NOMO-1 treated with DMSO at 0.1 percent for 48 hours (cell line): Measurements from ENCODE around the gene C10orf71.

ENCODE experiments used
- DNase-seq: peaks from one replicate; lab custom pipeline; 2025; ENCODE audit not compliant: unreplicated experiment; lab: John Stamatoyannopoulos, UW

Gene C10orf71

DNA sequence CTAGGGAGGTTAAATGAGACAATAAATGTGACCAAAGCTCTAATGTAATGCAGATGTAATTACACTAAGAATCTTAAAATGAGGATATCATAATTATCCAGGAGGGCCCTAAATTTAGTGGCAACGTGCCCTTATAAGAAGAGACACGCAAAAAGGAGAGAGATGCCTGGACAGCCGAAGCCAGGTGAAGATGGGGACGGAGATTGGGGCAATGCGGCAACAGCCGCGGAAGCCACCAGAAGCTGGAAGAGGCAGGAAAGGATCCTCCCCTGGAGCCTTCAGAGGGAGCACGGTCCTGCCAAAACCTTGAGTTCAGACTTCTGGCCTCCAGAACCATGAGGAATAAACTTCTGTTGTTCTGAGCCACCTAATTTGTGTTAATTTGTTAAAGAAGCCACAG is 25.3 kb upstream of the C10orf71 start:
- no peak for DNase-seq

GRCh38 chr10:49274886-49275285 is 24.1 kb upstream of the C10orf71 start:
- DNase-seq: no peak

DNA sequence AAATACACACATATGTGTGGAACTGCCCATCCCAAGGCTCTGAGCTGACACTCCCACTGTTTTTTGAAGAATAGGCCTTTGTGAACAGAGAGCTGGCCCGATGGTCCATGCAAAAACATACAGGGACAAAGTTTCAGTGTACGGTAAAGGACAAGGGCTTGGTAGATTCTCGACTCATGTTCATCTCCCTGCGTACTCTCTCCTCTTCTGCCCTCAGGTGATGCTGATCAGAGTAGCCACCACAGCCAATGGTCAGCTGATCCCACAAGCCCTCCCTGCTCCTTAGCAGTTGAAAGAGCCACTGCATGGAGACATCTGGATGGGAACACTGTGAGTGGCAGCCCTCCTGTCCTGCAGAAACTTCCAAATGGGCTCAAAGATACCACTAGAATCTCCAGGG is 23.1 kb upstream of the C10orf71 start:
- no peak for DNase-seq

DNA sequence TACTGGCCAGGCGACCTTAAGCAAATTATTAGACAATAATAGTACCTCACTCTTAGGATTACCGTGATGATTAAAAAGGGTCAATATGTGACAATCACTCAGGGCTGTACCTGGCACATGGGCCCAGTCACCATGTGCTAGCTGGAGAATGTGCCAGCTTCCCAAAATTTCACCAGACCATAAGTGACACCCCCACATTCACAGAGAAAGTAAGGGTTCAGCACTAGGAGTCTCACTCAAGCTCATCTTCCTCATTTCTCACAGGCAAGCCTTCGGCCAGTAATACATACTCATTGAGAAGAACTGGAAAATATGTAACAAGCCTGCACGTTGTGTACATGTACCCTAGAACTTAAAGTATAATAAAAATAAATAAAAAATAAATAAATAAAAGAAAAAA is 22.4 kb upstream of the C10orf71 start:
- DNase-seq: no peak

DNA sequence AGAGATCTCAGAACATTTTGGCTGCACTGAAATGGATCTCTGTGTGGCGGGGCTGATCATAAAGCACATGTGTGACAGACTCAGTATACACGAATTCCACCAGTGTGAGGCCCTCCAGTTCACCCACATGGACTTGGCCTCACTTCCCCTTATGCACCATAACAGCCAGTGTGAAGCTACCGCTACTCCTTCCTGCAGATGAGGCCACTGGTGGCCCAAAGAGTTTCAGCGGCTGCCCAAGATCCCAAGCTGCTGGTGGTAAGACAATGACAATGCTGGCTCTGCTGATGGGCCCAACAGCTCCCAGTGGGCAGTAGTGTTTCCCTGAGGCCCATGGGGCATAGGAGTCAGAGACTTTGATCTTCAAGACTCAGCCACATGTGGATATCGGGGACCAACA is 21.0 kb upstream of the C10orf71 start:
- DNase-seq: peak; percentile 46

DNA sequence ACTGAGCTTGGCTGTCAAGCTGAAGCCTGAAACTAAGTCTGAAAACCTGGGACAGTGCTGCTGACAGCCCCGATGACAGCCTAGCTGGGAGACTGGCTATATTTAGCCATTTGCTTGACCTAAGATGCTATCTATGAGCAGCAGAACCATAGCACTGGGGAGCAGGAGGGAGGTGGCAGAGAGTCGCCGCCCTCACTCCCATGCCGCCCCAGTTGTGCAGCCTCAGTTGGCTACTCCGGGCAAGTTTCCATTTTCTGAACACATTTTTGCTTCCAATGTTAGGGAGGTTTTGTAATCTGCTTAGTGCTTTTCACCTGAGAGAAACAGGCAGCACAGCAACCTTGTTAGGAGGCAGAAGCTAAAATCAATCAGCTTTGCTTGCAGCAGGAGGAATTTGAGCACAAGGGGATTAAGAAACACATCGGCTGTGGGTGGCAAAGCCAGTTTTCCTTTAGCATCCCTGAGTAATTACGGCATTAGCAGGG is 20.4 kb upstream of the C10orf71 start:
- no peak for DNase-seq

DNA sequence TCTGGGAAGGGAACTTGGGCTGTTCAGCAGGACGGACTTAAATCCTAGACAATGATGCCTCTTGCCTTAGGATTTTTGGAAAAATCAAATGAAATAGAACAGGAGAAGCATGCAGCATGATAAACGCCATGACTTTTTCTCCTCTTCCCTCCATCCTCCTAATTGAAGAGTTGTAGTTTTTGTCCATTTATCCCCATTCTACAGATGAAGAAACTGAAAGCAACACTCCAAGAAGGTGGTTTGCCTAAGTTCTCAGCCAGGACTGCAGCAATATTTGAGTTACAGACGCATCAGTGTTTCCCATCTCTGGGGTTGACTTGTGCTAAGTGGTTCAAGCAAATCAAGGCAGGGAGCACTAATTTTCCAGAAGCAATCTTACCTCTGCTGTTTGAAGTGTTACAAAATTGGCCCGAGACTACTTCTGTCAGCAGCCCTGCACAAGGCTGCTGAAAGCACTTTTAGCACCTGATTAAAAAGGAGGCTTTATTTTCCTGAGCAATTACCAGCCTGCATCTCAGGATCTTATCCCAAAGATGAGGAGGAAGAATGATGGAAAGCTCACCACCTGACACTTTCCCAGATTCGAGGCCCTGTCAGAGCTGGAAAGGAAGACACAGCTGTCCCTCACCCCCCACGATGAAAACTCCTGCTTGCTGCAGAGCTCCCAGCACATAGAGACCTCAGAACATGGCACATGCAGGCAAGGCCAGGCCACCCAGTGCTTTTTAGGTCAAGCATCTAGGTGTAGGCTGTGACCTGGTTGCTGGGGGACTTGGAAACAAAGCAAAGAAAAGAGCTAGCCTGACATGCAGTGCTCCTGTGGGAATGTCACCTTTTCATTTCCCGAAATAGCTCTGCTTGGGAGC is 19.7 kb upstream of the C10orf71 start:
- DNase-seq: no peak

DNA sequence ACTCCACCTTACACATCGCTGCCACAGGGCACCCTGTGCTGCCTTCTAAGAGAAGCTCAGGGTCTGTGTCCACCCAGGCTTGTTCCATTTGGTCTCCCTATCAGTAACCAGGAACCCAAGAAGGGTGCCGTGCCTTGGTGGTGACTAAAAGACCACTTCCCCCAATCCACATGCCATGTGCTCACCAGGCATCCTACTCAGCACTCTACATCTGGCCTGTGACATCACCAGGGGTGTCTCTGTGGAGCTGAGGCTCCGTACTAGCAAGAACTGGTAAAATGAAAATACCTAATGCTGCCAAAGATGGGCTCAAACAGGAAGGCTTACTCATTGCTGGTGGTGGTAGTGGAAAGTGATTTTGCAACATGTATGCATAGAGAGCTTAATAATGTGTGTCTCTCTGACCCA is 19.0 kb upstream of the C10orf71 start:
- peak; percentile 30 for DNase-seq

DNA sequence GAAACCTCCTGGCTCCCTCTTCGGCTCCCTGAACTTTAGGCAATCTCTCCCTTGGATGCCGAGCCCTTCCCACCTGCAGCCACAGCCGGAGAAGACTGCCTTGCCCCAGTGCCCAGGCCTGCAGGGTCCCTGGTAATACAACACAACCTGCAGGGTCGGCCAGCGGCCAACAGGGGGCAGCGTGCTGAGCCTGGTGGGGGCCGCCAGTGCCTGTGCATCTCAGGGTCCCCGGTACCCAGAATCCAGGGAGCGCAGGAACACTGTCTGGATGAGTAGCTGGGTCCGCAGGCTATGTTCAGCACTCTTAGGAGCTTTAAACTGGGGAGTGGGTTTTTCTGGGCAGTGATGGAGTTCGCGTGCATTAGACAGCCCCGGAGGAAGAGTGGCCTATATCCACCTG is 17.5 kb upstream of the C10orf71 start:
- no peak for DNase-seq

- no peak for DNase-seq
Observed at GRCh38 chr10:49282306-49282705, 16.7 kb upstream of the C10orf71 start.

GRCh38 chr10:49282879-49283341 is 16.1 kb upstream of the C10orf71 start:
- peak; percentile 84 for DNase-seq

DNA sequence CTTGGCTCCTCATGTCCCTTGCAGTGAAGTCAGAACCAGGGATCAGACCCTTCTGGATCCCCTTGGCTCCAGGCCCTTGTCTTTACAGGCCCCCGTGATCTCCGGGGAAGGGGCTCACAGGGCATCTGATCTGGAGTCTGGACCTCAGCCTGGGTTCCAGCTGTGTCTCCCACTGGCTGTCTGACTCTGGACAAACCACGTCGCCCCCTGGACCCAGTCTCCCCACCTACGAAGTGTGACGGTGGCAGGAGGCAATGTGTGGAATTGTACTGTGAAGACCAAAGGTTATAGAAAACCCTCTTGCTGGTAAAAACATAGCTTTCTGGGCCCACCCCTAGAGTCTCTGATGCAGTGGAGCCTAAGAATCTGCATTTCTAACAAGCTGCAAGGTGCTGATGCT is 15.5 kb upstream of the C10orf71 start:
- no peak for DNase-seq

DNA sequence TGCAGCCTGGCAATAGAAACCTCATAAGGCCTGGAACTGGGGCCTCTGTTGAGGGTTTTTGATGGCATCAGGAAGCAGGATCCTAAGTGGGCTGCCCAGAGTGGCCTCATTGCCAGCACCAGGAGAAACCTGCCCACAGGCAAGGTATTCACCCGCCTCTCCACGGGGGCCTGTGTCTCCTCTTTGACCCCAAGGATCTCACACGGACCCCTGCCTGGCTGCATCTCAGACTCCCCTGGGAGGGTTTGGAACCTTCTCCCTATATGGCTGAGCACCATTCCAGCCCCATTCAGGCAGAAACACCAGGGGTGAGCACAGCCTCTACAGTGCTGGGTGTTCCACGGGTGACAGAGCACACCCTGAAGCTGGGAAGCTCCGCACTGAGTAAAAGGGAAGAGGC is 14.6 kb upstream of the C10orf71 start:
- DNase-seq: no peak

DNA sequence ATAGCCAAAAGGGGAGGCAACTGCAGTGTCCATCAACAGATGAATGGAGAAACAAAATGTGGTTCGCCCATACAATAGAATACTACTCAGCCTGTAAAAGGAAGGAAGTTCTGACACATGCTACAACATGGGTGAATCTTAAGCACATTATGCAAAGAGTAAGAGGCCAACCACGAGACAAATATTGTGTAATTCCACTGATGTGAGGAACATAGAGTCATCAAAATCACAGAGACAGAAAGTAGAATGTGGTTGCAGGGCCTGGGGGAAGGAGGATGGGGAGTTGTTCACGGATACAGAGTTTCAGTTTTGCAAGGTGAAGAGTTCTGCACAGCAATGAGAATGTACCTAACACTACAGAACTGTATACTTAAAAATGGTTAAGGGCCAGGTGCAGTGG is 13.7 kb upstream of the C10orf71 start:
- peak; percentile 84 for DNase-seq

- DNase-seq: no peak
Observed at GRCh38 chr10:49286686-49287085, 12.3 kb upstream of the C10orf71 start.

DNA sequence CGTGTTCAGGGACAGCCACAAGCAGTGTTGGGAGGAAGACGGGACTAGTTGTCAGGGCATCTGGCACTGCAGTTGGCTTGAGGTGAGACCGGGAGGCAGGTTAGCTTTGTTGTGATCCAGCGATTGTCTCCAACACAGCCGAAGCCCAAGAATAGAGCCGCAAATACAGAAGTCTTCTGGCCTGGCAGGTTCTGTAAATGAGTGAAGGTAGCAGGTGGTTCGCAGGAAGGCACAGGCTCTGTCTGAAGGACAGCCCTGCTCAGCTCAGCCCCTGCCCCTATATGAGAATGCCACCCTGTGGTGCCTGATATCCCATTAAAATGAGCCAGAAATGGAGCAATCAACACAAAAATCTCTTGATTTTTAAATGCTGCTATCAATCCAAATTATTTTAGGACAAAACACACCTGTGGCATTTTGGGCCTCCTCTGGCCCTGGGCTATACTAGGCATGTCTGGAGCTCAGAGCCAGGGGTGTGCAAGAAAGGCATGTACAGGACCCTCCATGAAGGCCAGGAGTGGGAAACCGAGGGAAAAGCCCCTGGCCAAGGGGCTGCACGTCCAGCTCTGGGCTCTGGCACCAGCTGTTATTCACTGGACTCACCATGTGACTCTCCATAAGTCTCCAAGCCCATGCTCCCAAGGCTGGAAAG is 11.2 kb upstream of the C10orf71 start:
- no peak for DNase-seq

GRCh38 chr10:49288341-49289065 is 10.5 kb upstream of the C10orf71 start:
- no peak for DNase-seq

- DNase-seq: no peak
Observed at GRCh38 chr10:49289480-49289879, 9.5 kb upstream of the C10orf71 start.

- no peak for DNase-seq
Observed at GRCh38 chr10:49290131-49290530, 8.8 kb upstream of the C10orf71 start.

DNA sequence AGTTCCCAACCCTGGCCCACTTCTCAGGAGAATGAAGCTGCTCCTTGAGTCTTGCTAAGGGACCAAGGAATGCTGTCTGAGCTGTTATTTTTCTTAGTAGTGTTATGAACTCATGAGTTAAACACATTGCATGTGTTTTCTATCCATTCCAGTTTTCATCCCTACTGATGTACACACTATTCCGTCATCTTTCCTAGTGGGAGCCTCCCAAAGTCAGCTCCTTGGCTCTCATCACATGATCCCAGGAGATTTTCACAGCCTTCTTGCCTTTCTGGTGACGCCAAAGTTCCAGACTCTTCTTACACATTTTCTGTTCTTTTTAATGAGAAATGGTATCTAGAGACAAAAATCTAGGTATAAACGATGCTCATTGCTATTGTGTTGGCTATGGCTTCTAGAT is 8.4 kb upstream of the C10orf71 start:
- DNase-seq: no peak

GRCh38 chr10:49292565-49293207 is 6.3 kb upstream of the C10orf71 start:
- no peak for DNase-seq
